GM19099 (cell line): ENCODE results near the gene EFNB2.

ENCODE experiments used
- POLR2A ChIP-seq: IDR thresholded peaks from 3 replicates; pipeline ENCODE4 v1.6.1; 2011; ENCODE audit warnings: low read depth; ENCODE audit not compliant: insufficient read length; ENCODE audit errors: extremely low read depth

The EFNB2 gene

DNA sequence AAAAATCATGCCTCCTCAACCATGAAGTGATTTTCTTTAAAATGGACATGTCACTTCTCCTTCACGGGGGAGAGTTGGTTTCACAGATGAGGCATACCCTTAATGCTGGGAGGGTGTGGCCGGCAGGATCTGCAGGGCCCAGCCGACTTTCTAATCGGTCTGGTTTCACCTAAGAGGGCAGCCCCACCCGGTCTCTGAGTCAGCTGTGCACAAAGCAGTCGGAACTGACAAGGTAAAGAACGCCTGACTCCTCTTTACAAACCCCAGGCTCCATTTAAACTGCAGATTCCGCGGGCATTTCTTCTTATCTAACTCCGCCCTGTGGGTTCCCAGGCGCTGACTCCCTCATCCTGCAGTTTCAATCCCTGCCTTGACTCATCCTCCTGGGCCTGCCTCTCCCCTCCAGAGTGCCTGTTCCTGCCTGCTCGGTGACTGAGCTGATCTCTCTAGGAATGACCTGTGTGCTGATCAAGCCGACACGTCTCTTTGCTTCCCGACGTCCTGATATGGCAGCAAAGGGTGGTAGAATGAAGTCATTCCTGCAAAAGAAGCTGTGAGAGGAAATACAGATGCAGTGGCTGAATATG is 63.4 kb downstream of the EFNB2 start:
- TF ChIP-seq POLR2A, result no peak

DNA sequence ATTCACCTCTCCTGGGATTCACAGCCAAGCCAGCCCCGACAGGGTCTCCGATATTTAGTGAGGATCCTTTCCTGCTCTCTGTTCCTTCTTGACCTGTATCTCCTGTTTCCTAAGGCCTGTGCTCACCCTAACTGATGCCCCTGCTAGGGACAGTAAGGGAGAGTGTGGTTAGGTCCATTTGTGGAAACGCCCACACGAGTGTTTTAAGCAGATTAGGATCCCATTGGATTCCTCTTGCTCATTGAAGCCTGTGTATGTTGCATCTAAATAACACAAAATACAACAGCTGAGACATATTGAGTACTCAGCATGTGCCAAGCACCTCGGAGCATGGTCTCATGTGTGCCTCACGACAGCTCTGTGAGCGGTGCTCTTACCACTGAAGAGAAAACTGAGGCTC is 64.9 kb downstream of the EFNB2 start:
- no peak for TF ChIP-seq POLR2A

DNA sequence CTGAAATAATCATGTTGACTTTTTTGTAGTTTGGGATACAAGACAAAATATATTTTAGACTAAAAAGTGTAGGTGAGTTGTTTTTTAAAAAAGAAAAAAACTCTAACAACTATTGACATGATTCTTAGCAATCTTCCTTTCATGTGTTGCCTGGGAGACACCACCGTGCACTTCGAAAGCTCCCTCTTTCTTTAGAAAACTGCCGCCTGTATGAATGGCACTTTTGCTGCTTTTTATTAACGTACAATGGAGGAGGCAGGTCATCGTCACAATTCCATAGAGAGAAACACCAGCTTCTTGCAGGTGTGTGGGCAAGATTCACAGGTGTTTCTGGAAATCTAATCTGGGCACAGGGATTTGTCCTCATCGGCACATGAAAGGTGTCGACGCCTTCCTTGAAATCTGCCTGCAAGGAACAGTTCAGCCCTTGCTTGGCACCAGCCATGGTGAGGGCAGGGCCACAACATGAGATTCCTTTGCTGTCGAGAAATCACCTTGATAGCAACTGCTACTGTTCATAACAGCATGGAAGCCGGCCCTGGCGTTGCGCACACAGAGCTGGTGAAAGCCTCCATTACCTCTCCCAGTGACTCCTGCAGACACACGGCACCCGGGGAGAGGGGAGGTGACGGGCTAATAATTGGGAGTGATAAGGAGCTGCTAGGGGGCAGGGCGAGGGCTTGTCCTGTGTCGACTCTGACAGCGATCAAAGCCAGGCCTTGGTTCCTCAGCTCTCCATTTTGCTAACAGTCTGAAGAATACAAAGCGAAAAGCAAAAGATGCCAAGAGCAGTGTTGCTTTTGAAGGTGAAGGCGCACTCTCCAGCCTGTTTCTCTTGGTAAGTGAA is 66.5 kb downstream of the EFNB2 start:
- no peak for TF ChIP-seq POLR2A

DNA sequence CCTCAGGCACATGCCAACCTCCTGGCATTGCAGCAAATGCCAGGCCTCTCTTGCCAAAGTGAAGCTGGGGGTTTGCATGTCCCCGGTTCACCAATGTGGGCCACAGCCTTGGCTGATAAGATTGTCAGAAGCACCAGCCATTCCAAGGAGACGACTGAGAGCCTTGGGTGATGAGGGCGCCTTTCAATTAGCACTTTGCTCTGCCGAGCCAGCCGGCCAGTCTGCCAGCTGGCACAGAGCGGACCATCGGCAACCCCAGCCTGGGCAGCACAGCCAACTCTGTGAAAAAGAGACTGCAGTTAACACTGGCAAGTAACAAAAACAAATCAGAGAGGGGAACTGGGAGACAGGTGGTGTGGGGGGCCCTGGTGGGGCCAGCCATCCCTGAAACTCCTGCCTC is 67.3 kb downstream of the EFNB2 start:
- TF ChIP-seq POLR2A, result no peak

DNA sequence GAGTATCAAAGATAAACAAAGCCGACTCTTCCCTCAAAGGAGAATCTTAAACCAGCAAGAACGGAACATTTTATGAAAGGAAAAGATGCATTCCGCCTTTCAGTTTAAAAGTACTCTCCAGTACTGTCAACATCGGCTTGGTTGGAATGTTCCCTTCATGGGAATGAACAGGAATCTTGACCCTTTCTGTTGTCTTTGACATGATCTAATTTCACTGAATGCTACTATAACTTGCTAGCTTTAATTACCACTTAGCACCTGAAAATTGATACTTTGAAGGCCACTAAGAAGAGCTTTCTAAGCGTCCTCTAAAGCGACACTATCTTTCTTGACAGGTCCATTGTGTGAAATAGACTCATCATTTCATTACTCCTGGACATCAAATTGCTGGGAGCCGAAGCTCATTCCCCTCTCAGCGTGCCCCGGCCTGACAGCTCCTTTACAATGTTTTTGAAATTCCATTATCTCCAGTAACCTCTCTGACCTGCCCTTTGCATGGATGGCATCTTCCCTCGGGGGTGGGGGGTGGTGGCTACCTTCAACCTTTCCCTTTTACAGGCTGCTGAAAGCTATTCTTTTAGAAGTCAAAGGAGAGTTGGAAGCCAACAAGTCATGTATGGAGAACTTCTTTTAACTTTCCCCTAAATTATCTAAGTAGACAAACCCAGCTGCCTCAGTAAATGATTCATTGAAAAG is 67.9 kb downstream of the EFNB2 start:
- TF ChIP-seq POLR2A, result no peak

DNA sequence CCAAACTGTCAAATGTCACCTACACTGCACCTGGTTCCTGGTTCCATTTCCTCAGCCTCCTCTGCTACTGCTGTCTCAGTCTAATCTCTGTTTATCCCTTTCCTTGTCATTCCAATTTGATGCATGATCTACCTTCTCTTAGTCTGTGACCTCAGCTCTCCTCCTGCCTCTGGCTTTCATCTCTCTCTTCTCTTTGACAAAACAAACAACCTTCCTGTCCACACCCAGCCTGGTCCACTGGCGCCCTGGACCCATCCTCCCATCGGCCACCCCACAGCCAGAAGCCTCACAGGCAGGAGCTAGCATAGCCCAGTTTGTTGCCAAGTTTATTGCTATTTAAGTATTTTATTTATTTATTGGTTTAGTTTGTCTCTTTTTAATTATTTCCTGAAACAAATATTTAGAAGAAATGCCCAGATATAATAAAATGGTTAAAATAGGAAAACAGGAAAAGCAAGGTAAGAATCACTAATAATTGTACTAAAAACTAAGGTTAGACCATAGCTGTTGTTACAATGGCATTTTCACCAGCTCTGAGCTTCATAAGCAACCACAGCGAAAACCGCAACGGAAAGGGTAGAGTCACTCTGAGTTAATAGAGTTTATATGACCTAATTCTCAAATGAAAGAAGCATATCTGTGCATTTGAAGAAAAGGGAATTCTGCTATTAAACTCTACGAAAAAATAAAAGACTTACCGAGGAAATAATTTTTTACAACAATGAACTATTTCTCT is 68.6 kb downstream of the EFNB2 start:
- no peak for TF ChIP-seq POLR2A

DNA sequence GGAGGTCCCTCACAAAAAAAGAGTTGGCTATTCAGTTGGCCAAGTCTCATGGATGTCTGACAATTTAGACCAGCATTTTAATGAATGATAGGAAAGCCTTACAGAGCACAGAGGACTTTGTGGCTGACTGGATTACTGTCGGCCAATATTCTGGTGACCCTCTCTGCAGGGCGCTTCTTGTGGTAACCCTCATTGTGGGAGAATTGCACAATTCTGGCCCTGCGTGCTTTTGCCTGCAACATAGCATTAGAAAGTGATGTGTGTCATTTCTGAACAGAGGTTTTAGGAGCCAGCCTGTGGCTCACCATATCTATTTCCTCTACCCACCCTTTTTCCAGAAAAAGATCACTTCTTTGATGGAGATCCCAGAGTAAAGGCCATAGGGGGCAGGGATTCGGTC is 71.4 kb downstream of the EFNB2 start:
- TF ChIP-seq POLR2A, result no peak

DNA sequence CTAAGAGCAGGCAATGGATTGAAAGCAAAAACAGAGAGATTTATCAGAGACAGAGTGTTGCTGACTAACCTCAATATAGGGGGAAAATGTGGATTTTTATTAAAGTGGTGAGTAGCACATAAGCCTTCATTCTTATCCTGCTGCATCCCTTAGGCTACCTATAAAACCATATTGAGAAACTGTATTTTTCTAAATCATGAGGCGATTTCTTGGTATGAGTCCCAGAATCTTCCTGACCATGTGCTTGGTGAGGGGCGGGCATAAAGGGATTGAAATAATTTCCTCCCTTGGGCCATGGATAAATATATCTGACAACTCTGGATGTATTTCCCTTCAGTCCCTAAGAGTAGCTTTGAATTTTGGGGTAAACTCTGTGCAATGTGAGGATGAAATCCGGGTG is 72.8 kb downstream of the EFNB2 start:
- TF ChIP-seq POLR2A, result no peak

DNA sequence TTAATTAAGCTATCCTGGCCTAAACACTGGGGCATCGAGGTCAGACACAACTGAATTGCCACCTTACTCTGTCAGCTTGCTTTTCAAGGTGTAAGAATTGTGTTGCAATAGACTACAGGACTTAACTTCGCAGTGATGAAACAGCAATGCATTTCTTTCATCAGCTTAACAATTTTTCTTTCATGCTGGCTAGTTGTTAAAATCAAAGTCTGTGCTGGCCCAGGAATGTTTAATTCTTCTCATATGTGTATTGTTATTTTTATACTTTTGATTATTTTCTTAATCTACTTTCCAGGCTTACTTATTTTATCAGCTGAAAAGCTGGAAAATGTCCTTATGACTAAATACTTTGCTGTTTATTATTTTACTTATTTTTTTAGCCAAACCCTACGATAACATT is 79.7 kb downstream of the EFNB2 start:
- TF ChIP-seq POLR2A, result no peak

DNA sequence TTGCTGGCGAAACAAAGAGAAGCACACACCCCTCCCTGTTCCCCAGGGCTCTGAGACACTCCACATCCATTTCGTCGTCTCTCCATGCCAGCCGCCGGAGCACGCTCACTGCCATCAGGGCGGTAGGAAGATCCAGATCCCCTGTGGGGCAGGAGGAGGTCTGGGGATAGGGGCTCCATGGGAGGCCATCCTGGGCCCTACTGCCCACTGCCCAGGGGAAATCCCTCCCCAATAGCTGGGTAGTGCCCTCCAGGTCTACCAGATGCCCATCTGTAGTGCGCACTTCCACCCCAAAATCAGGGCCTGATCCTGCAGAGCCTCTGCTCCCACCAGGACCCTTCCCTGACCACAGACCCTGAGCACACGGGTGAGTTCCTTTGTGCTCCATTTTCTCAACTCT is 80.3 kb downstream of the EFNB2 start:
- no peak for TF ChIP-seq POLR2A

DNA sequence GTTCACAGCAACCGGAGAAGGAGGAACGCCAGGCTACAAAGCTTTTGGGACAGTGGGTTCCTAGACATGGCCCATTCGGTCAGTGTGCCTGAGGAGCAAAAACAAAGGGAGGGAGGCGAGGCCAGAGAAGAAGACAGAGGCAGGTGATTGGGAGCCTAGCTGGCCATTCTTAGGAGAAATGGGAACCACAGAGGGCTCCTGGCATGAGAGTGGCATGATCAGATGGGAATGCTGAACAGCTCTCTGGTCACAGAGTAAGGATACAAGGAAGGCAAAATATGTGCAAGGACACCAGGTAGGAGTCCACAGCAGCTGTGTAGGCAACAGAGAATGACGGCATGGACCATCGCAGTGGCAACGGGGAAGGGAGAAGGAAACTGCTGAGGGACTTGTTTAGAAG is 82.4 kb downstream of the EFNB2 start:
- no peak for TF ChIP-seq POLR2A

DNA sequence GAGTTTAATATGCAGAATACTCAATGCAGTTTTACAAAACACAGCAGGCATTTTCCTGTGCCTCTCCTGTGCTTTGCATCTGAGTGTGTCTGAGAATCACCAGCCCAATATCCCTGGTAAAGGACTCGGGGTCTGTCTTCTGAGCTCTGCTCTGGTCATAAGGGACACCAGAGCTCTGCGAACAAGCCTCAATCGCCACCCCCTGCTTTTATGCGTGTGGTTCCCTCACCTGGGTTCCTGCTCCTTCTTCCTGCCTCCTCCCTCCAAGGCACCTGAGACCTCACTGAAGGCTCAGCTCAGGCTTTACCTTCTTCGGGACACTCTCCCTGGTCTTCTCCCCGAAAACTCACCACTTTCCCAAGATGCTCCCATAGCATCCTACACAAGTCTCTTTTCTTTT is 84.5 kb downstream of the EFNB2 start:
- no peak for TF ChIP-seq POLR2A

DNA sequence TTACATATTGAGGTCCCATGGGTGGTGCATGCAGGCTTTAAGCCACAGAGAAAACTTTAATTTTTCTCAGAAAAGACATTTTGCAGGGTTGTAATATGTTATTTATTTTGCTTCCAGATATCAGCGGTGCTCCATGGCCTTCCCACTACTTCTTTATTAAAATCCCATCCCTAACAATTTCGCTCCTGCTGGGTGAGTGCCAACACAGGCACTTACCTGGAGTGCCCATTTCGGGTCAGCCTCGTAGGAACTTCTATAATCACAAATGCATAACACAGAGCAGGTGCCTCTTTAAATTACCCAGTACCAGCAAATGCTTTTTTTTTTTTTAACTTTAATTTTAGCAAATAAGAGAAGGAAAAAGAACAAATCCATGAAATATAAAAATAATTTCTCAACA is 86.4 kb downstream of the EFNB2 start:
- no peak for TF ChIP-seq POLR2A

DNA sequence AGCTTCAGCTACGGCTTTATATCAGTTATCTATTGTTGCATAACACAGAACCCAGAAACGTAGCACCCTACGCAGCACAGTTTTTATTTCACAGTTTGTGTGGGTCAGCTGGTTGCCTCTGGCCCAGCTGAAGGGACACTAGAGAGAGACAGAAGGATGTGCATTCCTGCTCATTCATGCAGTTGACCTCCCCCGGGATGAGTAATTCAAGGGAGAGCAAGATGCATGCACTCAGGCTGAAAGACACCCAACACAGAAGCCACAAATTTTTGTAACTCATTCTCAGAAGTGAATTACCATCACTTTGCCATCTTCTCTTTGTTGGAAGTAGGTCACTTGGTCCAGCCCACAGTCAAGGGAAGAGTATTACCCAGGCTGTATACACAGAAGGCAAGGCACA is 89.5 kb downstream of the EFNB2 start:
- TF ChIP-seq POLR2A, result no peak

DNA sequence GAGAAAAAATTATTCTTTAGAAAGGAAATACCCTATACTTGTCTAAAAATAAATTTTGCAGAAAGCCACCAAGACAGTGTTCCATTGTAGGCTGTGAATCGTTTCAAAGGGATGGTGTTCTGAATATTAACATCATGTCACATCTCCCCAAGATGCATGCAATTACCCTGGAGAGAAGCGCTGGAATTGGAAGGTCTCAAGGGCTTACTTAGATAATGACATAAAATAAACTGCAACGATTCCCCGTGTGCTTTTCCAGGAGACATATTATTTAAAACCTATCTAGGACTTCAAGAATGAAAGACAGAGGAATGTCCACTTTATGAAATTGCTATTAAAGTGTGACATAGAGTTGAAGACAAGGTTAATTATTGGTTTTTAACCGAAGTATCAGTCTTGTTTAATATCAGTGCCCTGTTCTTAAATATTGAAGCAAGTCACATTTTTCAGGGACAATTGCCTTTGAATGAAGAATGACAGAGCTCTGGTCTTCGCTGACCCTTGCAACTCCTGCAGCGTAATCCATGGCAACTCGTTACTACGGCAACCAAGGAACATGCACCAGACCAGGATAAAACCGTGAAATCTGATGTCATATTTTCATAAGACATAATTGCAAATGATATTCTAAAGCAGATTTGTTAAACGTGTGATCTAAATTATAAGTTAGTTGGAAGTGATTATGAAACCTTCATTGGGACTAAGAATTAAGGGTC is 91.7 kb downstream of the EFNB2 start:
- TF ChIP-seq POLR2A, result no peak
